Activated effector memory CD4-positive, alpha-beta T cell treated with Interleukin-2 at 50 U/mL for 16 hours (primary cell): ENCODE results near the gene TPCN2.

Experiments
- DNase-seq: peaks from one replicate; pipeline ENCODE4 v3.0.0-alpha.2; 2020

Gene TPCN2

GRCh38 chr11:69114811-69115523, 66.2 kb downstream of the TPCN2 start:
- DNase-seq: no peak

- DNase-seq: no peak
These were observed 67.1 kb downstream of the TPCN2 start for GRCh38 chr11:69115586-69116560.

GRCh38 chr11:69116671-69117070, 67.9 kb downstream of the TPCN2 start:
- DNase-seq: no peak

GRCh38 chr11:69119190-69119589, 70.5 kb downstream of the TPCN2 start:
- no peak for DNase-seq

GRCh38 chr11:69120096-69120875, 71.6 kb downstream of the TPCN2 start:
- no peak for DNase-seq

GRCh38 chr11:69121021-69121420, 72.3 kb downstream of the TPCN2 start:
- no peak for DNase-seq

GRCh38 chr11:69121621-69122325, 73.0 kb downstream of the TPCN2 start:
- no peak for DNase-seq

GRCh38 chr11:69122326-69122629, 73.5 kb downstream of the TPCN2 start:
- DNase-seq: no peak

GRCh38 chr11:69122630-69123431, 74.1 kb downstream of the TPCN2 start:
- peak; percentile 18 for DNase-seq

- no peak for DNase-seq
These were observed 75.1 kb downstream of the TPCN2 start for GRCh38 chr11:69123593-69124545.

GRCh38 chr11:69125861-69126260, 77.1 kb downstream of the TPCN2 start:
- no peak for DNase-seq

GRCh38 chr11:69126286-69126685, 77.6 kb downstream of the TPCN2 start:
- no peak for DNase-seq

- DNase-seq: no peak
These were observed 78.5 kb downstream of the TPCN2 start for GRCh38 chr11:69127081-69127850.

GRCh38 chr11:69127884-69128283, 79.2 kb downstream of the TPCN2 start:
- no peak for DNase-seq

GRCh38 chr11:69129053-69129452, 80.3 kb downstream of the TPCN2 start:
- DNase-seq: no peak

- no peak for DNase-seq
These were observed 80.9 kb downstream of the TPCN2 start for GRCh38 chr11:69129647-69130046.

- DNase-seq: no peak
These were observed 81.9 kb downstream of the TPCN2 start for GRCh38 chr11:69130654-69131053.

GRCh38 chr11:69131121-69131566, 82.4 kb downstream of the TPCN2 start:
- no peak for DNase-seq

- DNase-seq: no peak
These were observed 83.0 kb downstream of the TPCN2 start for GRCh38 chr11:69131644-69132300.
